ENCODE data around the gene KASH5.

Gene KASH5

DNA sequence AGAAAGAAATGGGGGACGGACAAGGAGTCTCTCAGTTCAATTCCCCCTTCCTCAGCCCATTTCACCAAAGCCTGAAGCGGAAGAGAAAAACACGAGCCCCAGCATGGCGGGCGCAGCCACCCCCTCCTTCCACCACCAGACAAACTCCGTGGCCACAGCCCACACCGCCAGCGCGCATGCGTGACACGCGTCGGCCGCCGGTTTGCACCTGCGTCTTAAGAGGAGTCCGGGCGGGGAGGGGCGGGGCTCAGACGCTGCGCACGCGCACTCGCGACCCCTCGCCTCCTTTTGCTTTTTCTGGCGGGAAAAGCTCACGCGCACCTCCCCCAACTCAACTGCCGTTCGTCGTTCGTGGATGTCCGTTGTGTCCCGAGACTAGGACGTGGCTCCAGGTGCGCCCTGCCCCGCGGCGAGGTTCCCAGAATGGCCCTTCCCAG lies at the start of gene KASH5:
TSS of gene KASH5 (plus strand) at position 314 of the 437 bp plus-strand sequence. CDS start 2,635 bp downstream, outside the sequence.
- peak; percentile 61 for DNase-seq (ENCODE audit: low spot score)

DNA sequence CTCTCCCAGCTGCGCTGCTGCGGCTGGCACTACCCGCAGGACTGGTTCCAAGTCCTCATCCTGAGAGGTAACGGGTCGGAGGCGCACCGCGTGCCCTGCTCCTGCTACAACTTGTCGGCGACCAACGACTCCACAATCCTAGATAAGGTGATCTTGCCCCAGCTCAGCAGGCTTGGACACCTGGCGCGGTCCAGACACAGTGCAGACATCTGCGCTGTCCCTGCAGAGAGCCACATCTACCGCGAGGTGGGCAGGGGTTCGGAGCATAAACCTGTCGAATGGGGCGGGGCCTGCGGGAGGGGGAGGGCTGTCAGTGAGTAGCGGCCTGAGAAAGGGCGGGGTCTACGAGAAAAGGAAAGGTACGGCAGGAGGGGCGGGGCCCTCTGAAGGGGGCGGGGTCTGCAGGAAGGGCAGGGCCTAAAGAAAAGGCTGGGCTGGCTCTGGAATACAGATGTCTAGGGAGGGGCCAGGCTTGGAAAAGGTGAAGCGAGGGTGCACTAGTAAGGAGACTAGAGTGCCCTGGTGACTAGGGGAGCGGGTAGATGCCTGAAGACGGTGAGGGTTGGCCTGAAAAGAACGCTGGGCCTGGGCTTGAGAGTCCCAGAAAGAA lies 49.3 kb upstream of the KASH5 start:
- peak; percentile 71 for DNase-seq (ENCODE audit: low spot score)

- DNase-seq (ENCODE audit: low spot score) = peak; percentile 96
These were observed 48.6 kb upstream of the KASH5 start for GRCh38 chr19:49339301-49340068.

GRCh38 chr19:49340069-49340864 lies 47.8 kb upstream of the KASH5 start:
- DNase-seq (ENCODE audit: low spot score) = peak; percentile 61

- no peak for DNase-seq (ENCODE audit: low spot score)
These were observed 47.0 kb upstream of the KASH5 start for GRCh38 chr19:49340865-49341718.

DNA sequence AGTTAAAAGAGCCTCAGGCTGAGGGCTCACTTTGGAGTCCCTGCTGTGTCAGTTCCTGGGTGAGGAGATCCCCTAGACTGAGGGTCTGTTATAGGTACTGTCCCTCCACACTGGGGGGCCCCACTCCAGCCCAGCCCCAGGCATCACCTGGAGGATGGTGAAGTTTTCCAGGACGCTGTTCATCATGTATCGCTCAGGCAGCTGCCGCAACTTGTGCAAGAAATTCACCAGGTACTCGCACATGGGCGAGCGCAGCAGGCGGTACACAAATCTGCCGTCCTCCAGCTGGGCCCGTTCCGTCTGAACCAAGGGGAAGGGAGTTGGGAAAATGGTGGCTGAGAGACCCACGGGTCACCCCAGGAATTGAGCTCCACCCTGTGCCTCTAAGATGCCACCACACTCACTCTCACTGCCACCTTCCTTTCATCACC lies 45.7 kb upstream of the KASH5 start:
- no peak for DNase-seq (ENCODE audit: low spot score)

DNA sequence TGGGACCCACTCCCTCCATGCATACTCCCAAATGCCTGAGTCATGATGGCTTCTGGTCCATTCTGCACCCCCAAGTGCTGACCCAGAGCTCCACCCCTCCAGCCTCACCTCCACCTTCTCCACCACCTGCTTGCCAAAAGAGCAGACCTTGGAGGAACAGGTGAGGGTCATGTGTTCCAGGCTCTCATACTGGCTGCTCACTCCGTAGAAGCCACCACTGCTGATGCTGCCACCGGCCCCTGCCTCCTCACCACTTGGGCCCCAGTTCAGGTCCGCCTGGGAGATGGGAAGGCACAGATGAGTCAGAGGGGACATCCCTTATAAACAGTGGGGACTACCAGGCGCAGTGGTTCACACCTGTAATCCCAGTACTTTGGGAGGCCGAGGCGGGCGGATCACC lies 44.9 kb upstream of the KASH5 start:
- peak; percentile 4 for DNase-seq (ENCODE audit: low spot score)

- DNase-seq (ENCODE audit: low spot score) = peak; percentile 3
These were observed 43.3 kb upstream of the KASH5 start for GRCh38 chr19:49344505-49345423.

DNA sequence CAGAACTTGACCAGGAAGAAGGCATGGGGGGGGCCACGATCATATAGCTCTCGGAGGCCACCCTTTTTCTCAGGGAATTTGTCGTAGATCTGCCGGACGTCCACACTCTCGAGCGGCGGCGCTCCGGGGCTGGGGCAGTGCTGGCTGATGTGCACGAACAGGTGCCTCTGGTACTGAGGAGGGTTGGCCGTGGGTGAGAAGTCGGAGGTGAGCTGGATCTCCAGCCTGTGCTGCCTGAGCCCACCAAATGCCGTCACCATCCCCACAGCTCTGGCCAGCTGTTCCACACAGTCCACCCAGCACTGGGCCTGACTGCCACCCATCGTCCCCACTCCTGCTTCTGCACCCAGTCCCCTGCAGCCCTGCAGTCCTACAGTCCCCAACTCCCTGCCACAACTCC lies 40.9 kb upstream of the KASH5 start:
- no peak for DNase-seq (ENCODE audit: low spot score)

GRCh38 chr19:49347835-49348234 lies 40.2 kb upstream of the KASH5 start:
- peak; percentile 85 for DNase-seq (ENCODE audit: low spot score)

DNA sequence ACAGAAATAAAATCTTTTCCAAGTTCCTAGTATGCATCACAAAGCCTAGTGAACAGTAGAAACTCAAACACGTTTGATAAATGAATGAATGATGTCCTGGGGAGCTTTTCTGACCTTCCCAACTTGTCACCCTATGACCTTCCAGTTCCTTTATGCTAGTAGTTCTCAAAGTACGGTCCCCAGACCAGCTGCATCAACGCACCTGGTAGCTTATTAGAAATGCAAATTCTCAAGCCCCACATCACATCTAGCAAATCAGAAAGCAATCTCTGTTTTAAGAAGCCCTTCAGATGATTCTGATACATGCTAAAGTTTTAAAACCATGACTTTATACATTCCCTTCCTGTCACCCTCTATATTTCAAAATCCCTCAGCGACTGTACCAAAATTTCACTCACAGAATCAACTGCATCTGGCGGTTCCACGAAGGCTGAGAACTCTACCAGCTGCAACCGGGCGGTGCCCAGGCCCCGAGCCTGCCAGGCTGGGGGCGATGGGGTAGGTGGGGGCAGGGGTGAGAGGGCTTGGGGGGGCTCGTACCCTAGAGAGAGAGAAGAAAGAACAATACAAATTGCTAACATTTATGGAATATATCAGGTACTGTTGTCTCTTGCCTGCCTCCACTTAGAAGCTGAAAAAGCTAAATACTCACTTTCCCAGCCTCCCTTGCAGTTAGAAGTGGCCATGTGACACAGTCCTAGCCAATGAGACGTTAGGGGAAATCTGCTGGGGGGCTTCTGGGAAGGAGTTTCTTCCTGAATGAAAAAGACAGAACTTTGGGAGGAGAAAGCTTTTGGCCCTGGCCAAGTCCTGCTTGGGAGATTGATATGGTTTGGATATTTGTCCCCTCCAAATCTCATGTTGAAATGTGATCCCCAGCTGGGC lies 39.5 kb upstream of the KASH5 start:
- no peak for DNase-seq (ENCODE audit: low spot score)

DNA sequence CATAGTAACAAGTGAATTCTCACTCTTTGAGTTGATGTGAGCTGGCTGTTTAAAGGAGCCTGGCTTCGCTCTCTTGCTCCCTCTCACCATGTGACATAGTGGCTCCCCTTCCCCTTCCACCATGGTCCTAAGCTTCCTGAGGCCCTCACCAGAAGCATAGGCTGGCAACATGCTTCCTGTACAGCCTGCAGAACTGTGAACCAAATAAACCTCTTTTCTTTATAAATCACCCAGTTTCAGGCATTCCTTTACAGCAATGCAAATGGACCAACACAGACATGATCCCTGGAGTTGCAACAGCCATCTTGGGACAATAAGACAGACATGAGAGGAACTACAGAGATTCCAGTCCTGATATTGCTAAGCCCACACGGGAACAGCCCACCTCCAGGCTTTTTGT lies 38.5 kb upstream of the KASH5 start:
- no peak for DNase-seq (ENCODE audit: low spot score)

- DNase-seq (ENCODE audit: low spot score) = no peak
These were observed 32.1 kb upstream of the KASH5 start for GRCh38 chr19:49355909-49356353.

DNA sequence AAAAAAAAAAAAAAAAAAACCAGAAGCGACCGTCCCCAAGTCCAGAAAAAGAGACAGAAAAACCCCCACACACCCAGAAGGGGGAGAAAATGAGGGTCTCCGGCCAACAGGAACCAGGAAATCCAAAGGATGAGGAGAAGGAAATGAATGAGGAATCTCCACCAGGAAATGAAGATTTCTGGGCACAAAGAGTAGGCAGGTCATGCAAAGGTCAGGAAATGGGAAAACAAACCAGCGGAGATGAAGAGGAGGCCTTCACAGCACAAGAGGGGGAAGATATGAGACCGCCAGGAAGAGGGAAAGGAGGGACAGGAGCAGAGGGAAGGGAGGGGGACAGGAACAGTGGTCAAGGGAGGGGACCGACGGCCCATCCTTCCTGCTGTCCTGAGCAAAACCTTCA lies 31.7 kb upstream of the KASH5 start:
- DNase-seq (ENCODE audit: low spot score) = no peak

- no peak for DNase-seq (ENCODE audit: low spot score)
These were observed 30.9 kb upstream of the KASH5 start for GRCh38 chr19:49357186-49357585.

DNA sequence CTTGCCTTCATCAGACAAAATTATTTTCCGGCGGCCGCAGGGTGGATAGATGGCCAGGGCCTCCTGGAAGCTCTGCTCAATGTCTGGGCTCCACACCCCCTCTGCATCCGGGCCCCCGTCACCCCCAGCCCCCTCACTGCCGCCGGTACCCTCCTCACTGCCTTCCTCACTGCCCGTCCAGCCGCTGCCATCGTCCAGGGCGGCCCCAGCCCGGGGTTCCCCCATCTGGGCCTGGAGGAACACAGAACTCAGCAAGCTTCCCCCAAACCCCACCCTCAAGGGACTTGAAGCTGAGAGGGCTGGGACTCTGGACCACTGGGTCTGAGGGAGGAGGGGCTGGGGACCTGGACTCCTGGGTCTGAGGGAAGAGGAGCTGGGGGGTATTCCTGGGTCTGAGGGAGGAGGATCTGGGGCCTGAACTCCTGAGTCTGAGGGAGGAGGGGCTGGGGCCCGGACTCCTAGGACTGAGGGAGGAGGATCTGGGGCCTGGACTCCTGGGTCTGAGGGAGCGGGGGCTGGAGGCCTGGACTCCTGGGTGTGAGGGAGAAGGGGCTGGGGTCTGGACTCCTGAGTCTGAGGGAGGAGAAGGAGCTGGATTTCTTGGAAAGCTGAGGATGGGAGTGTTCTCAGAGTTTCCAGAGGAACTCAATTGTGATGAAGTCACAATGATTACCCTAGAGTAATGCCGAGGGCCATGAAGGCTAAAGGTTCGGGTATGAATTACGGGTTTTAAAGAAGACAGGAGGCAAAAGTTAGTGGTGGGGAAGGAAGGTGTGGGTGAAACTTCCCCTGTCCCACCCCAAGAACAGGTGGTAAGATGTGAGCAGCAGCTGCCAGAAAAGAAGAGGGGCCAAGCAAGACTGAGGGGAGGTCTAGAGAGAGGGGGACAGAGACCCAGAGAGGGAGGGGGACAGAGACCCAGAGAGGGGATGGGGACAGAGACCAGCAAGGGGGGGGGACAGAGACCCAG lies 27.9 kb upstream of the KASH5 start:
- DNase-seq (ENCODE audit: low spot score) = no peak

DNA sequence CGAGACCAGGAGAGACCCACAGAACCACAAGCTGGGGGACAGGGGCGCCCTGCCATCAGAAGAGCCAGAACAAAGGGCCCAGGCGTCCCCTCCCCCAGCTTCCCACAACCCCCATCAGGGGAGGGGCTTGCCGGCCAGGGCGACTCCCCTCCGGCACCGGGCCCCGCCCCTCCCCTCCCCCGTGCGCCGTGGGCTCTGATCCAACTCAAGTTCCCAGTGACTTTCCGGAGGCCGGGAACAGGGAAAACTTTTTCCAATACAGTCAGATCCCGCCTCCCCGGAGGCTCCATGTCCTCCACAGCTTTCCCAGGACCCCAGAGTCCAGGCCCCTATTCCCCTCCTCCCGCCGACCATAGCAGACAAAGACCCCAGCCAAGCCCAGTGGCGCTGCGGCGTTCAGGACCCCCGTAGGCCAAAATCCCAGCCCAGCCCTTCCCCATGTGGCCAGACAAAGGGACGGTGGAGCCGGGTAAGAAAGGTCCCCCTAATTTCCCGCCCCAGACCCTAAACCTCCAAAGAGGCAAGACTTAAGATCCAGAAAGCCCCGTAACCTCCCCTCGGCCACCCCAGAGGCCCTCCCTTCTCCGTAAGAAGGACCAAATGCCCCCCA lies 26.5 kb upstream of the KASH5 start:
- peak; percentile 92 for DNase-seq (ENCODE audit: low spot score)

Measured in AG20443 (cell line).